Measurements from ENCODE around the gene PTGS1. TPM values are rescaled to one million over a fixed set of nuclear protein-coding genes. Genes with fewer than 3 reads are reported as not detected.

The PTGS1 gene
- total and polyA plus RNA-seq, 4 donors = 0.84 to 5.3 (median 1.1) TPM

DNA sequence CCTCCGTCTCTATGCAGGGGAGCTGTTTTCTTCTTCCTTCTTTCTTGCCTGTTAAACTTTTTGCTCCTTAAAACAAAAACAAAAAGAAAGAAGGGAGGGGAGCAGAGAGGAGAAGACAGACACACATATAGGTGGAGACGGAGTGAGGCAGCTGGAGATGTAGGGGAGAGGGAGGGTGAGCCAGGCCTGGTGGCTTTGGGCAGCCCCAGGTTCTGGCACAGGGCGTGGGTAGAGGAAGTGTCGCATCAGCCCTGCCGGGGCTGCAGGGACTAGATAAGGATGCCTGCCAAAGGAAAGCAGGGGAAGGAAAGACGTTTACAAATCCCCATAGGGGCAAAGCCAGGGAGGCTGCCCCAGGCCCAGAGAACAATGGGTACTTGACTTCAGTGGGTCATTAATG, 38.7 kb upstream of the PTGS1 start (continued):
- TF ChIP-seq REST (IDR thresholded peaks at IDR 0.05) = no peak

DNA sequence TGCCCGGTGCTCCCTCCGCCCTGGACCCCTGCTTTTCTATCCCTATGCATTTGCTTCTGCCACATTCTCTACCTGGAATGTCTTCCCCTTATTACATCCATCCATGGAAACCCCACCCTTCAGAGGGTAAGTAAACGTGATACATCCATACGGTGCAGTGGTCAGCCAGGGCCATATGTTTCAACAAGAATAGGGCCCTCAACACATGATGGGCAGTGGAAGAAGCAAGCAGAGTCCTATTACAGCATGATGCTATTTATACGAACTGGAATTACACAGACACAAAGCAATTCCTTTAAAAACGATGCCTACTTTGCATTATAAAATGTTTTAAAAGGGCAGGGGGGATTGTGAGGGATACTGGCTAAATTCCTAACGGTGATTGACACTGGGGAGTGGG, 38.2 kb upstream of the PTGS1 start:
- Histone ChIP-seq H3K9me3 (ENCODE audit: control insufficient read depth in 4 of 4, low read length in 3 of 4) (no peaks in the 10 kb centered on the region), H3K27me3 (ENCODE audit: control insufficient read depth in 4 of 4, insufficient read depth in 4 of 4, low read length in 3 of 4) (no peaks in the 10 kb centered on the region), H3K36me3 (ENCODE audit: control insufficient read depth in 4 of 4, insufficient read depth in 3 of 4, low read depth in 1 of 4, low read length in 3 of 4) (peaks cover 0 to 4% (median 2%) of the 10 kb centered on the region in 4 donors), H3K4me1 (ENCODE audit: control insufficient read depth in 4 of 4, insufficient read depth in 4 of 4, low read length in 3 of 4) (no peaks in the 10 kb centered on the region), H3K27ac (ENCODE audit: low read depth in 1 of 2, low read length in 2 of 2) (no peak overlapping the region), H3K4me3 (ENCODE audit: low read depth in 1 of 3, low read length in 3 of 3) (no peak overlapping the region), H3K9ac (ENCODE audit: low read depth in 1 of 2, low read length in 2 of 2) (no peak overlapping the region)
- DNase-seq (ENCODE audit: low spot score) = no peak
- TF ChIP-seq, protein P1, sequence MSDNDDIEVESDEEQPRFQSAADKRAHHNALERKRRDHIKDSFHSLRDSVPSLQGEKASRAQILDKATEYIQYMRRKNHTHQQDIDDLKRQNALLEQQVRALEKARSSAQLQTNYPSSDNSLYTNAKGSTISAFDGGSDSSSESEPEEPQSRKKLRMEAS (IDR thresholded peaks at IDR 0.05) = no peak
- TF ChIP-seq EGR1 (IDR thresholded peaks at IDR 0.05; ENCODE audit: low read depth in 2 of 2) (no peak), FOXA1 (IDR thresholded peaks at IDR 0.05) (no peak), HNF4G (IDR thresholded peaks at IDR 0.05) (no peak), RAD21 (IDR thresholded peaks at IDR 0.05) (no peak), HNF4A (conservative IDR thresholded peaks at IDR 0.05) (no peak), YY1 (IDR thresholded peaks at IDR 0.05) (no peak), TAF1 (conservative IDR thresholded peaks at IDR 0.05) (no peak), SP1 (IDR thresholded peaks at IDR 0.05) (no peak), GABPA (IDR thresholded peaks at IDR 0.05 in 1 of 2, conservative IDR thresholded peaks at IDR 0.05 in 1 of 2) (no peak), FOXA2 (IDR thresholded peaks at IDR 0.05) (no peak), NR2F2 (IDR thresholded peaks at IDR 0.05) (no peak), RXRA (IDR thresholded peaks at IDR 0.05) (no peak), JUND (IDR thresholded peaks at IDR 0.05) (no peak), REST (IDR thresholded peaks at IDR 0.05) (no peak)
- TF ChIP-seq, protein P2, sequence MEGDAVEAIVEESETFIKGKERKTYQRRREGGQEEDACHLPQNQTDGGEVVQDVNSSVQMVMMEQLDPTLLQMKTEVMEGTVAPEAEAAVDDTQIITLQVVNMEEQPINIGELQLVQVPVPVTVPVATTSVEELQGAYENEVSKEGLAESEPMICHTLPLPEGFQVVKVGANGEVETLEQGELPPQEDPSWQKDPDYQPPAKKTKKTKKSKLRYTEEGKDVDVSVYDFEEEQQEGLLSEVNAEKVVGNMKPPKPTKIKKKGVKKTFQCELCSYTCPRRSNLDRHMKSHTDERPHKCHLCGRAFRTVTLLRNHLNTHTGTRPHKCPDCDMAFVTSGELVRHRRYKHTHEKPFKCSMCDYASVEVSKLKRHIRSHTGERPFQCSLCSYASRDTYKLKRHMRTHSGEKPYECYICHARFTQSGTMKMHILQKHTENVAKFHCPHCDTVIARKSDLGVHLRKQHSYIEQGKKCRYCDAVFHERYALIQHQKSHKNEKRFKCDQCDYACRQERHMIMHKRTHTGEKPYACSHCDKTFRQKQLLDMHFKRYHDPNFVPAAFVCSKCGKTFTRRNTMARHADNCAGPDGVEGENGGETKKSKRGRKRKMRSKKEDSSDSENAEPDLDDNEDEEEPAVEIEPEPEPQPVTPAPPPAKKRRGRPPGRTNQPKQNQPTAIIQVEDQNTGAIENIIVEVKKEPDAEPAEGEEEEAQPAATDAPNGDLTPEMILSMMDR (IDR thresholded peaks at IDR 0.05; ENCODE audit: low read depth, low read length, missing input control) = no peak
- TF ChIP-seq, protein P3, sequence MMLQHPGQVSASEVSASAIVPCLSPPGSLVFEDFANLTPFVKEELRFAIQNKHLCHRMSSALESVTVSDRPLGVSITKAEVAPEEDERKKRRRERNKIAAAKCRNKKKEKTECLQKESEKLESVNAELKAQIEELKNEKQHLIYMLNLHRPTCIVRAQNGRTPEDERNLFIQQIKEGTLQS (IDR thresholded peaks at IDR 0.05) = no peak
- TF ChIP-seq, protein P4, sequence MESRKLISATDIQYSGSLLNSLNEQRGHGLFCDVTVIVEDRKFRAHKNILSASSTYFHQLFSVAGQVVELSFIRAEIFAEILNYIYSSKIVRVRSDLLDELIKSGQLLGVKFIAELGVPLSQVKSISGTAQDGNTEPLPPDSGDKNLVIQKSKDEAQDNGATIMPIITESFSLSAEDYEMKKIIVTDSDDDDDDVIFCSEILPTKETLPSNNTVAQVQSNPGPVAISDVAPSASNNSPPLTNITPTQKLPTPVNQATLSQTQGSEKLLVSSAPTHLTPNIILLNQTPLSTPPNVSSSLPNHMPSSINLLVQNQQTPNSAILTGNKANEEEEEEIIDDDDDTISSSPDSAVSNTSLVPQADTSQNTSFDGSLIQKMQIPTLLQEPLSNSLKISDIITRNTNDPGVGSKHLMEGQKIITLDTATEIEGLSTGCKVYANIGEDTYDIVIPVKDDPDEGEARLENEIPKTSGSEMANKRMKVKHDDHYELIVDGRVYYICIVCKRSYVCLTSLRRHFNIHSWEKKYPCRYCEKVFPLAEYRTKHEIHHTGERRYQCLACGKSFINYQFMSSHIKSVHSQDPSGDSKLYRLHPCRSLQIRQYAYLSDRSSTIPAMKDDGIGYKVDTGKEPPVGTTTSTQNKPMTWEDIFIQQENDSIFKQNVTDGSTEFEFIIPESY (IDR thresholded peaks at IDR 0.05) = no peak
- WGBS = 77% methylated on average over 7 of the region's 7 CpGs
